Amygdala (tissue), 56 donors: ENCODE results near the gene HBEGF.

Experiments
- DNase-seq, 56 donors: peaks; one replicate each; lab custom pipeline; 2025; lab: John Stamatoyannopoulos, UW

HBEGF gene

GRCh38 chr5:140346348-140347221, at the start of gene HBEGF:
Gene HBEGF (minus strand): TSS chr5:140346603. CDS start chr5:140346328, 275 bp downstream.
- peak in 54 of 56 donors; percentile 17 to 89 (median 72) for DNase-seq

- no peak for DNase-seq
These were observed 47.3 kb upstream of the HBEGF start for GRCh38 chr5:140393738-140394137.

GRCh38 chr5:140391732-140392131, 45.3 kb upstream of the HBEGF start:
- no peak for DNase-seq

- no peak for DNase-seq
These were observed 44.9 kb upstream of the HBEGF start for GRCh38 chr5:140391312-140391711.

- no peak for DNase-seq
These were observed 41.6 kb upstream of the HBEGF start for GRCh38 chr5:140388052-140388451.

GRCh38 chr5:140383300-140383699, 36.9 kb upstream of the HBEGF start:
- DNase-seq, result no peak

GRCh38 chr5:140382866-140383265, 36.5 kb upstream of the HBEGF start:
- no peak for DNase-seq

GRCh38 chr5:140381972-140382371, 35.6 kb upstream of the HBEGF start:
- no peak for DNase-seq

GRCh38 chr5:140381351-140381750, 34.9 kb upstream of the HBEGF start:
- no peak for DNase-seq

- DNase-seq, result peak in 37 of 56 donors; percentile 8 to 72 (median 28)
These were observed 26.6 kb upstream of the HBEGF start for GRCh38 chr5:140372971-140373487.

GRCh38 chr5:140371356-140372151, 25.2 kb upstream of the HBEGF start:
- DNase-seq, result no peak

- DNase-seq, result no peak
These were observed 21.0 kb upstream of the HBEGF start for GRCh38 chr5:140367256-140368013.

- no peak for DNase-seq
These were observed 20.3 kb upstream of the HBEGF start for GRCh38 chr5:140366589-140367255.

GRCh38 chr5:140365941-140366340, 19.5 kb upstream of the HBEGF start:
- DNase-seq, result no peak

- no peak for DNase-seq
These were observed 18.9 kb upstream of the HBEGF start for GRCh38 chr5:140365282-140365681.

- no peak for DNase-seq
These were observed 18.0 kb upstream of the HBEGF start for GRCh38 chr5:140364472-140364765.

GRCh38 chr5:140363631-140364471, 17.4 kb upstream of the HBEGF start:
- no peak for DNase-seq

GRCh38 chr5:140362875-140363630, 16.6 kb upstream of the HBEGF start:
- DNase-seq, result peak in 45 of 56 donors; percentile 3 to 78 (median 38)
